ENCODE results near the gene GRM8.
A peak's percentile ranks its signal among the peaks of the same experiment; 100 is the strongest.

Gene GRM8

GRCh38 chr7:127252778-127253280 is at the start of gene GRM8:
TSS of gene GRM8 (minus strand) at chr7:127252941.
- TF ChIP-seq MAX (IDR thresholded peaks at IDR 0.05) (peak; percentile 32; the same call in 1 of the 2 replicates), CEBPB (IDR thresholded peaks at IDR 0.05) (no peak)

- TF ChIP-seq RAD21 (IDR thresholded peaks at IDR 0.05; ENCODE audit: low read depth) (no peak), YY1 (IDR thresholded peaks at IDR 0.05; ENCODE audit: low read depth) (no peak), NFIC (IDR thresholded peaks at IDR 0.05) (no peak), TEAD4 (IDR thresholded peaks at IDR 0.05) (no peak), TCF12 (IDR thresholded peaks at IDR 0.05; ENCODE audit: low read depth) (no peak), REST (IDR thresholded peaks at IDR 0.05; ENCODE audit: low read depth) (no peak), FOXM1 (IDR thresholded peaks at IDR 0.05; ENCODE audit: borderline replicate concordance, low read depth) (no peak), CREB1 (IDR thresholded peaks at IDR 0.05; ENCODE audit: low read depth) (no peak), USF1 (IDR thresholded peaks at IDR 0.05) (no peak), TAF1 (IDR thresholded peaks at IDR 0.05; ENCODE audit: low read depth) (no peak), EP300 (IDR thresholded peaks at IDR 0.05; ENCODE audit: borderline replicate concordance) (no peak), MAX (IDR thresholded peaks at IDR 0.05) (no peak), EGR1 (IDR thresholded peaks at IDR 0.05) (no peak), ZBTB7A (IDR thresholded peaks at IDR 0.05; ENCODE audit: low read depth) (no peak), CEBPB (IDR thresholded peaks at IDR 0.05) (no peak)
These were observed 38.1 kb upstream of the GRM8 start for GRCh38 chr7:127290801-127291361.

- no peak for TF ChIP-seq EP300 (IDR thresholded peaks at IDR 0.05; ENCODE audit: borderline replicate concordance)
- no peak for TF ChIP-seq USF1 (IDR thresholded peaks at IDR 0.05)
These were observed 37.4 kb upstream of the GRM8 start for GRCh38 chr7:127290116-127290655.

GRCh38 chr7:127287133-127287532 is 34.4 kb upstream of the GRM8 start:
- TF ChIP-seq TAF1 (IDR thresholded peaks at IDR 0.05; ENCODE audit: low read depth) (no peak), YY1 (IDR thresholded peaks at IDR 0.05; ENCODE audit: low read depth) (no peak), TEAD4 (IDR thresholded peaks at IDR 0.05) (no peak), MAX (IDR thresholded peaks at IDR 0.05) (no peak), CEBPB (IDR thresholded peaks at IDR 0.05) (no peak), FOXM1 (IDR thresholded peaks at IDR 0.05; ENCODE audit: borderline replicate concordance, low read depth) (no peak), EGR1 (IDR thresholded peaks at IDR 0.05) (no peak), EP300 (IDR thresholded peaks at IDR 0.05; ENCODE audit: borderline replicate concordance) (no peak), REST (IDR thresholded peaks at IDR 0.05; ENCODE audit: low read depth) (no peak), TCF12 (IDR thresholded peaks at IDR 0.05; ENCODE audit: low read depth) (no peak), USF1 (IDR thresholded peaks at IDR 0.05) (no peak), ZBTB7A (IDR thresholded peaks at IDR 0.05; ENCODE audit: low read depth) (no peak)

GRCh38 chr7:127270093-127270492 is 17.4 kb upstream of the GRM8 start:
- no peak for TF ChIP-seq NFIC (IDR thresholded peaks at IDR 0.05)

- TF ChIP-seq YY1 (IDR thresholded peaks at IDR 0.05; ENCODE audit: low read depth), result no peak
- no peak for TF ChIP-seq TEAD4 (IDR thresholded peaks at IDR 0.05)
- no peak for TF ChIP-seq EGR1 (IDR thresholded peaks at IDR 0.05)
- TF ChIP-seq ZBTB7A (IDR thresholded peaks at IDR 0.05; ENCODE audit: low read depth), result no peak
- TF ChIP-seq CREB1 (IDR thresholded peaks at IDR 0.05; ENCODE audit: low read depth), result no peak
- TF ChIP-seq FOXM1 (IDR thresholded peaks at IDR 0.05; ENCODE audit: borderline replicate concordance, low read depth), result no peak
- no peak for TF ChIP-seq REST (IDR thresholded peaks at IDR 0.05; ENCODE audit: low read depth)
- no peak for TF ChIP-seq MAX (IDR thresholded peaks at IDR 0.05)
- TF ChIP-seq CEBPB (IDR thresholded peaks at IDR 0.05), result no peak
- TF ChIP-seq NFIC (IDR thresholded peaks at IDR 0.05), result no peak
- no peak for TF ChIP-seq TAF1 (IDR thresholded peaks at IDR 0.05; ENCODE audit: low read depth)
- TF ChIP-seq RAD21 (IDR thresholded peaks at IDR 0.05; ENCODE audit: low read depth), result no peak
- no peak for TF ChIP-seq TCF12 (IDR thresholded peaks at IDR 0.05; ENCODE audit: low read depth)
- TF ChIP-seq EP300 (IDR thresholded peaks at IDR 0.05; ENCODE audit: borderline replicate concordance), result no peak
- TF ChIP-seq USF1 (IDR thresholded peaks at IDR 0.05), result no peak
These were observed 13.3 kb upstream of the GRM8 start for GRCh38 chr7:127266047-127266446.

All from Ishikawa (cell line).